Trophoblast cell (in vitro differentiated cells and primary cell): ENCODE measurements around the gene MUSK.
"Not testable (repeated sequence)": the region's sequence is repeated elsewhere in the genome, so short reads cannot be mapped to it uniquely, and the experiment has no call there.

ENCODE experiments used
- DNase-seq, 2 donors: peaks; one replicate each; pipeline ENCODE4 v3.0.0-alpha.2; 2016
- H2AFZ ChIP-seq: 2 replicates; pipeline ENCODE4 v1.6.1; 2013; ENCODE audit warnings: low read length, moderate library complexity, mild to moderate bottlenecking; ENCODE audit not compliant: insufficient read depth, poor library complexity
- H2AK5ac ChIP-seq: 2 replicates; pipeline ENCODE4 v1.6.1; 2013; ENCODE audit warnings: mild to moderate bottlenecking, low read length
- H2BK120ac ChIP-seq: 2 replicates; pipeline ENCODE4 v1.6.1; 2013; ENCODE audit warnings: low read length, mild to moderate bottlenecking, moderate library complexity; ENCODE audit not compliant: insufficient read depth, poor library complexity
- H2BK12ac ChIP-seq: 2 replicates; pipeline ENCODE4 v1.6.1; 2013; ENCODE audit warnings: mild to moderate bottlenecking, low read length, moderate library complexity
- H2BK5ac ChIP-seq: 2 replicates; pipeline ENCODE4 v1.6.1; 2013; ENCODE audit warnings: low read length, low read depth, moderate library complexity, mild to moderate bottlenecking; ENCODE audit not compliant: poor library complexity
- H3K14ac ChIP-seq: 2 replicates; pipeline ENCODE4 v1.6.1; 2013; ENCODE audit warnings: mild to moderate bottlenecking, low read length
- H3K18ac ChIP-seq: 2 replicates; pipeline ENCODE4 v1.6.1; 2013; ENCODE audit warnings: mild to moderate bottlenecking, low read length
- H3K23ac ChIP-seq: 2 replicates; pipeline ENCODE4 v1.6.1; 2013; ENCODE audit warnings: low read length
- H3K27ac ChIP-seq: 2 replicates; pipeline ENCODE4 v1.5.1; 2013; ENCODE audit warnings: low read depth, mild to moderate bottlenecking, inconsistent platforms, low read length, moderate library complexity
- H3K27me3 ChIP-seq: 2 replicates; pipeline ENCODE4 v1.6.1; 2013; ENCODE audit warnings: inconsistent platforms, mild to moderate bottlenecking, low read length, moderate library complexity; ENCODE audit not compliant: insufficient read depth
- H3K36me3 ChIP-seq, 2 experiments: 1 replicate in 1 of 2; 2 replicates in 1 of 2; pipeline ENCODE4 v1.6.1; 2013; ENCODE audit warnings: low read length in 2 of 2, mild to moderate bottlenecking in 2 of 2, moderate library complexity in 1 of 2; ENCODE audit not compliant: insufficient read depth in 2 of 2, control insufficient read depth in 1 of 2
- H3K4ac ChIP-seq: 2 replicates; pipeline ENCODE4 v1.6.1; 2013; ENCODE audit warnings: low read depth, mild to moderate bottlenecking, low read length, moderate library complexity
- H3K4me1 ChIP-seq, 2 experiments: 1 replicate in 1 of 2; 2 replicates in 1 of 2; pipeline ENCODE4 v1.6.1; 2013; ENCODE audit warnings: low read length in 2 of 2, mild to moderate bottlenecking in 2 of 2, moderate library complexity in 1 of 2; ENCODE audit not compliant: insufficient read depth in 2 of 2, control insufficient read depth in 1 of 2
- H3K4me2 ChIP-seq: 2 replicates; pipeline ENCODE4 v1.6.1; 2013; ENCODE audit warnings: inconsistent platforms, mild to moderate bottlenecking, low read length, moderate library complexity
- H3K4me3 ChIP-seq: 2 replicates; pipeline ENCODE4 v1.5.1; 2013; ENCODE audit warnings: mild to moderate bottlenecking, low read depth, low read length, inconsistent platforms
- H3K79me1 ChIP-seq: one replicate; pipeline ENCODE4 v1.6.1; 2013; ENCODE audit warnings: low read length
- H3K79me2 ChIP-seq: 2 replicates; pipeline ENCODE4 v1.6.1; 2013; ENCODE audit warnings: low read length, mild to moderate bottlenecking; ENCODE audit not compliant: control insufficient read depth, insufficient read depth, poor library complexity
- H3K9ac ChIP-seq: 2 replicates; pipeline ENCODE4 v1.6.1; 2013; ENCODE audit warnings: mild to moderate bottlenecking, low read length
- H3K9me3 ChIP-seq: 2 replicates; pipeline ENCODE4 v1.6.1; 2013; ENCODE audit warnings: low read depth, mild to moderate bottlenecking, control low read depth, inconsistent platforms, low read length; ENCODE audit not compliant: insufficient read depth
- H4K12ac ChIP-seq: 2 replicates; pipeline ENCODE4 v1.6.1; 2013; ENCODE audit warnings: low read depth, mild to moderate bottlenecking, low read length, moderate library complexity
- H4K8ac ChIP-seq: 2 replicates; pipeline ENCODE4 v1.6.1; 2013; ENCODE audit warnings: low read depth, mild to moderate bottlenecking, low read length, moderate library complexity
- H4K91ac ChIP-seq: one replicate; pipeline ENCODE4 v1.6.1; 2013; ENCODE audit warnings: low read depth, mild to moderate bottlenecking, low read length, moderate library complexity
- WGBS: extraction: QIAGEN DNeasy Blood & Tissue Kit; methylation state at CpG from one replicate; pipeline ENCODE4 v1.1.7; 2013; ENCODE audit warnings: missing lambda C conversion rate; ENCODE audit not compliant: insufficient read length, insufficient coverage; ENCODE audit errors: extremely low coverage; 5-methylcytosine and 5-hydroxymethylcytosine counted together

Gene MUSK

GRCh38 chr9:110825950-110826349 is 157.4 kb downstream of the MUSK start:
- H2BK5ac ChIP-seq: no peak overlapping the region
- no peak overlapping the region for H3K18ac ChIP-seq
- no peaks in the 10 kb centered on the region for H3K4me1 ChIP-seq
- H3K9me3 ChIP-seq: no peaks in the 10 kb centered on the region
- WGBS: no CpG with 5 or more reads among the region's 2 CpGs
- H3K27ac ChIP-seq: no peak overlapping the region
- no peaks in the 10 kb centered on the region for H3K79me2 ChIP-seq
- H3K79me1 ChIP-seq: peaks cover 2% of the 10 kb centered on the region
- no peak overlapping the region for H4K8ac ChIP-seq
- H3K23ac ChIP-seq: no peak overlapping the region
- H3K36me3 ChIP-seq: no peaks in the 10 kb centered on the region
- H3K9ac ChIP-seq: no peak overlapping the region
- no peak overlapping the region for H4K91ac ChIP-seq
- no peak overlapping the region for H2BK120ac ChIP-seq
- no peak overlapping the region for H4K12ac ChIP-seq
- H3K27me3 ChIP-seq: no peaks in the 10 kb centered on the region
- no peak overlapping the region for H3K4me2 ChIP-seq
- H3K4ac ChIP-seq: no peak overlapping the region
- no peak overlapping the region for H2BK12ac ChIP-seq
- no peak for DNase-seq
- no peak overlapping the region for H2AFZ ChIP-seq
- no peak overlapping the region for H3K4me3 ChIP-seq
- H3K14ac ChIP-seq: no peak overlapping the region
- no peak overlapping the region for H2AK5ac ChIP-seq

- not testable (repeated sequence) for H3K9me3 ChIP-seq, H2AFZ ChIP-seq, H2AK5ac ChIP-seq, H2BK120ac ChIP-seq, H3K9ac ChIP-seq, H4K8ac ChIP-seq, H2BK5ac ChIP-seq, H3K79me1 ChIP-seq, H4K12ac ChIP-seq, H3K18ac ChIP-seq, H2BK12ac ChIP-seq, H3K27ac ChIP-seq, H3K79me2 ChIP-seq, H3K14ac ChIP-seq, H3K4me3 ChIP-seq, H3K4me1 ChIP-seq, H3K23ac ChIP-seq, H3K27me3 ChIP-seq, H3K4me2 ChIP-seq, H4K91ac ChIP-seq, H3K4ac ChIP-seq, H3K36me3 ChIP-seq
- DNase-seq: peak; percentile 43 to 56
- no CpG with 5 or more reads among the region's 9 CpGs for WGBS
Observed at GRCh38 chr9:110826400-110826799, 157.8 kb downstream of the MUSK start.

- no peak overlapping the region for H3K18ac ChIP-seq
- no peak overlapping the region for H2BK12ac ChIP-seq
- H4K8ac ChIP-seq: no peak overlapping the region
- no peak overlapping the region for H2BK5ac ChIP-seq
- no peaks in the 10 kb centered on the region for H3K9me3 ChIP-seq
- H2AK5ac ChIP-seq: no peak overlapping the region
- no peak overlapping the region for H3K4me3 ChIP-seq
- no peak overlapping the region for H2BK120ac ChIP-seq
- no peak overlapping the region for H4K91ac ChIP-seq
- no peaks in the 10 kb centered on the region for H3K4me1 ChIP-seq
- H3K79me2 ChIP-seq: no peaks in the 10 kb centered on the region
- H3K23ac ChIP-seq: no peak overlapping the region
- no peak overlapping the region for H3K4ac ChIP-seq
- H3K14ac ChIP-seq: no peak overlapping the region
- no peaks in the 10 kb centered on the region for H3K79me1 ChIP-seq
- no peak for DNase-seq
- no peak overlapping the region for H3K4me2 ChIP-seq
- H3K27me3 ChIP-seq: no peaks in the 10 kb centered on the region
- H3K27ac ChIP-seq: no peak overlapping the region
- H3K9ac ChIP-seq: no peak overlapping the region
- H2AFZ ChIP-seq: no peak overlapping the region
- H3K36me3 ChIP-seq: no peaks in the 10 kb centered on the region
- WGBS: no CpG with 5 or more reads among the region's 3 CpGs
- no peak overlapping the region for H4K12ac ChIP-seq
Observed at GRCh38 chr9:110828264-110828663, 159.7 kb downstream of the MUSK start.

- H3K23ac ChIP-seq: no peak overlapping the region
- H4K91ac ChIP-seq: no peak overlapping the region
- H2AFZ ChIP-seq: no peak overlapping the region
- no peak overlapping the region for H4K8ac ChIP-seq
- H2BK5ac ChIP-seq: no peak overlapping the region
- no peaks in the 10 kb centered on the region for H3K79me1 ChIP-seq
- no peak overlapping the region for H4K12ac ChIP-seq
- WGBS: no CpG with 5 or more reads among the region's 21 CpGs
- H3K27ac ChIP-seq: no peak overlapping the region
- no peak overlapping the region for H2AK5ac ChIP-seq
- H3K4me3 ChIP-seq: no peak overlapping the region
- no peaks in the 10 kb centered on the region for H3K27me3 ChIP-seq
- H3K4me2 ChIP-seq: no peak overlapping the region
- H3K79me2 ChIP-seq: no peaks in the 10 kb centered on the region
- no peak overlapping the region for H3K4ac ChIP-seq
- no peaks in the 10 kb centered on the region for H3K9me3 ChIP-seq
- no peaks in the 10 kb centered on the region for H3K4me1 ChIP-seq
- H2BK12ac ChIP-seq: no peak overlapping the region
- H3K14ac ChIP-seq: no peak overlapping the region
- H3K36me3 ChIP-seq: no peaks in the 10 kb centered on the region
- H3K18ac ChIP-seq: no peak overlapping the region
- no peak for DNase-seq
- no peak overlapping the region for H2BK120ac ChIP-seq
- no peak overlapping the region for H3K9ac ChIP-seq
Observed at GRCh38 chr9:110830495-110830894, 161.9 kb downstream of the MUSK start.
